ENCODE measurements around the gene HS3ST3A1.

DNA sequence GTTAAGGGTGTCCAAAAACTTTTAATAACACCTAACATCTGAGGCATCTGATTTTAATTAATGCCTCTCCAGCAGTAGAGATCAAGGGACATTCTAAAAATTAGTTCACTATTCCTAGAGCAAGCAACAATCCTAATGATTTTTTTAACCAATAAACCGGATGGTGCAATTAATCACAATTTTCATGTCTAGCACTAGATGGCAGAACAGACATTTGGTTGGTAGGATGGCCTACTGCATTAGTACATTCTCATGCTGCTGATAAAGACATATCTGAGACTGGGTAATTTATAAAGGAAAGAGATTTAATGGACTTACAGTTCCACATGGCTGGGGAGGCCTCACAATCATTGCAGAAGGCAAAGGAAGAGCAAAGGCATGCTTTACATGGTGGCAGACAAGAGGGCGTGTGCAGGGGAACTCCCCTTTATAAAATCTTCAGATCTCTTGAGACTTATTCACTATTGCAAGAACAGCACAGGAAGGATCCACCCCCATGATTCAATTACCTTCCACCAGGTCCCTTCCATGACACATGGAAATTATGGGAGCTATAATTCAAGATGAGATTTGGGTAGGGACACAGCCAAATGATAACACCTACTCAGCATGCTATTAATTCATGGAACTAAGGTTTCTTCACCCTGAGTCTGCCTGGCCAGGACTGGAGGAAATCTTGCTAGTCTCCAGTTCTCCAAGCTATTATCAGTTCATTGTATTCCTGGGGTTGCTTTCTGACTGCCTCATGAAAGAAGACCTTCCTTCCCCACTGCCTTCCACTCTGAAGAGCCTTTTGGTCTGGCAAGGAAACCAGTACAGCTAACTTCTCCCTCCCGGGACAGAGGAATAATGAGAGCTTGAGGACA lies 24.8 kb downstream of the HS3ST3A1 start:
- TF ChIP-seq, protein P1, sequence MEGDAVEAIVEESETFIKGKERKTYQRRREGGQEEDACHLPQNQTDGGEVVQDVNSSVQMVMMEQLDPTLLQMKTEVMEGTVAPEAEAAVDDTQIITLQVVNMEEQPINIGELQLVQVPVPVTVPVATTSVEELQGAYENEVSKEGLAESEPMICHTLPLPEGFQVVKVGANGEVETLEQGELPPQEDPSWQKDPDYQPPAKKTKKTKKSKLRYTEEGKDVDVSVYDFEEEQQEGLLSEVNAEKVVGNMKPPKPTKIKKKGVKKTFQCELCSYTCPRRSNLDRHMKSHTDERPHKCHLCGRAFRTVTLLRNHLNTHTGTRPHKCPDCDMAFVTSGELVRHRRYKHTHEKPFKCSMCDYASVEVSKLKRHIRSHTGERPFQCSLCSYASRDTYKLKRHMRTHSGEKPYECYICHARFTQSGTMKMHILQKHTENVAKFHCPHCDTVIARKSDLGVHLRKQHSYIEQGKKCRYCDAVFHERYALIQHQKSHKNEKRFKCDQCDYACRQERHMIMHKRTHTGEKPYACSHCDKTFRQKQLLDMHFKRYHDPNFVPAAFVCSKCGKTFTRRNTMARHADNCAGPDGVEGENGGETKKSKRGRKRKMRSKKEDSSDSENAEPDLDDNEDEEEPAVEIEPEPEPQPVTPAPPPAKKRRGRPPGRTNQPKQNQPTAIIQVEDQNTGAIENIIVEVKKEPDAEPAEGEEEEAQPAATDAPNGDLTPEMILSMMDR (conservative IDR thresholded peaks at IDR 0.05; ENCODE audit: low read depth in 2 of 2), result peak; percentile 33 to 41; a peak in 3 of 4 replicates
- TF ChIP-seq STAT1 (IDR thresholded peaks at IDR 0.05; ENCODE audit: unreplicated experiment) (no peak), EZH2 (IDR thresholded peaks at IDR 0.05; ENCODE audit: low read depth, unreplicated experiment) (no peak), POLR2AphosphoS5 (IDR thresholded peaks at IDR 0.05; ENCODE audit: low read depth) (no peak), EZH2phosphoT487 (IDR thresholded peaks at IDR 0.05; ENCODE audit: unreplicated experiment) (no peak), JUNB (IDR thresholded peaks at IDR 0.05; ENCODE audit: unreplicated experiment) (no peak), ZNF331 (CRISPR knock-in tag; IDR thresholded peaks at IDR 0.05; ENCODE audit: low read depth) (no peak), CREB1 (CRISPR knock-in tag; IDR thresholded peaks at IDR 0.05; ENCODE audit: low read depth) (no peak)
- TF ChIP-seq, protein P2, sequence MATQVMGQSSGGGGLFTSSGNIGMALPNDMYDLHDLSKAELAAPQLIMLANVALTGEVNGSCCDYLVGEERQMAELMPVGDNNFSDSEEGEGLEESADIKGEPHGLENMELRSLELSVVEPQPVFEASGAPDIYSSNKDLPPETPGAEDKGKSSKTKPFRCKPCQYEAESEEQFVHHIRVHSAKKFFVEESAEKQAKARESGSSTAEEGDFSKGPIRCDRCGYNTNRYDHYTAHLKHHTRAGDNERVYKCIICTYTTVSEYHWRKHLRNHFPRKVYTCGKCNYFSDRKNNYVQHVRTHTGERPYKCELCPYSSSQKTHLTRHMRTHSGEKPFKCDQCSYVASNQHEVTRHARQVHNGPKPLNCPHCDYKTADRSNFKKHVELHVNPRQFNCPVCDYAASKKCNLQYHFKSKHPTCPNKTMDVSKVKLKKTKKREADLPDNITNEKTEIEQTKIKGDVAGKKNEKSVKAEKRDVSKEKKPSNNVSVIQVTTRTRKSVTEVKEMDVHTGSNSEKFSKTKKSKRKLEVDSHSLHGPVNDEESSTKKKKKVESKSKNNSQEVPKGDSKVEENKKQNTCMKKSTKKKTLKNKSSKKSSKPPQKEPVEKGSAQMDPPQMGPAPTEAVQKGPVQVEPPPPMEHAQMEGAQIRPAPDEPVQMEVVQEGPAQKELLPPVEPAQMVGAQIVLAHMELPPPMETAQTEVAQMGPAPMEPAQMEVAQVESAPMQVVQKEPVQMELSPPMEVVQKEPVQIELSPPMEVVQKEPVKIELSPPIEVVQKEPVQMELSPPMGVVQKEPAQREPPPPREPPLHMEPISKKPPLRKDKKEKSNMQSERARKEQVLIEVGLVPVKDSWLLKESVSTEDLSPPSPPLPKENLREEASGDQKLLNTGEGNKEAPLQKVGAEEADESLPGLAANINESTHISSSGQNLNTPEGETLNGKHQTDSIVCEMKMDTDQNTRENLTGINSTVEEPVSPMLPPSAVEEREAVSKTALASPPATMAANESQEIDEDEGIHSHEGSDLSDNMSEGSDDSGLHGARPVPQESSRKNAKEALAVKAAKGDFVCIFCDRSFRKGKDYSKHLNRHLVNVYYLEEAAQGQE (IDR thresholded peaks at IDR 0.05; ENCODE audit: unreplicated experiment), result no peak
- TF ChIP-seq, protein P3, sequence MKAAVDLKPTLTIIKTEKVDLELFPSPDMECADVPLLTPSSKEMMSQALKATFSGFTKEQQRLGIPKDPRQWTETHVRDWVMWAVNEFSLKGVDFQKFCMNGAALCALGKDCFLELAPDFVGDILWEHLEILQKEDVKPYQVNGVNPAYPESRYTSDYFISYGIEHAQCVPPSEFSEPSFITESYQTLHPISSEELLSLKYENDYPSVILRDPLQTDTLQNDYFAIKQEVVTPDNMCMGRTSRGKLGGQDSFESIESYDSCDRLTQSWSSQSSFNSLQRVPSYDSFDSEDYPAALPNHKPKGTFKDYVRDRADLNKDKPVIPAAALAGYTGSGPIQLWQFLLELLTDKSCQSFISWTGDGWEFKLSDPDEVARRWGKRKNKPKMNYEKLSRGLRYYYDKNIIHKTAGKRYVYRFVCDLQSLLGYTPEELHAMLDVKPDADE (IDR thresholded peaks at IDR 0.05), result no peak
